Measurements from ENCODE around the gene YIPF2.

Gene YIPF2

DNA sequence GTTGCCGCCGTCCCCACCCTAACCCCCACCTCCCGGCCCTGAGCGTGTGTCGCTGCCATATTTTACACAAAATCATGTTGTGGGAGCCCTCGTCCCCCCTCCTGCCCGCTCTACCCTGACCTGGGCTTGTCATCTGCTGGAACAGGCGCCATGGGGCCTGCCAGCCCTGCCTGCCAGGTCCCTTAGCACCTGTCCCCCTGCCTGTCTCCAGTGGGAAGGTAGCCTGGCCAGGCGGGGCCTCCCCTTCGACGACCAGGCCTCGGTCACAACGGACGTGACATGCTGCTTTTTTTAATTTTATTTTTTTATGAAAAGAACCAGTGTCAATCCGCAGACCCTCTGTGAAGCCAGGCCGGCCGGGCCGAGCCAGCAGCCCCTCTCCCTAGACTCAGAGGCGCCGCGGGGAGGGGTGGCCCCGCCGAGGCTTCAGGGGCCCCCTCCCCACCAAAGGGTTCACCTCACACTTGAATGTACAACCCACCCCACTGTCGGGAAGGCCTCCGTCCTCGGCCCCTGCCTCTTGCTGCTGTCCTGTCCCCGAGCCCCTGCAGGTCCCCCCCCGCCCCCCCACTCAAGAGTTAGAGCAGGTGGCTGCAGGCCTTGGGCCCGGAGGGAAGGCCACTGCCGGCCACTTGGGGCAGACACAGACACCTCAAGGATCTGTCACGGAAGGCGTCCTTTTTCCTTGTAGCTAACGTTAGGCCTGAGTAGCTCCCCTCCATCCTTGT is 6.4 kb downstream of the YIPF2 start:
- Mint-ChIP-seq H3K4me1 (ENCODE audit: low read depth) (peaks cover under 1% of the 10 kb centered on the region), H3K27me3 (no peaks in the 10 kb centered on the region), H3K27ac (peak overlapping the region; percentile 16), H3K4me3 (no peak overlapping the region), H3K36me3 (ENCODE audit: low read depth) (peaks cover 10% of the 10 kb centered on the region), H3K9me3 (no peaks in the 10 kb centered on the region)

- H3K9me3 Mint-ChIP-seq = no peaks in the 10 kb centered on the region
- H3K27ac Mint-ChIP-seq = no peak overlapping the region
- H3K4me3 Mint-ChIP-seq = no peak overlapping the region
- H3K4me1 Mint-ChIP-seq (ENCODE audit: low read depth) = no peaks in the 10 kb centered on the region
- peaks cover 10% of the 10 kb centered on the region for H3K36me3 Mint-ChIP-seq (ENCODE audit: low read depth)
- no peaks in the 10 kb centered on the region for H3K27me3 Mint-ChIP-seq
Observed at GRCh38 chr19:10921199-10921909, 7.1 kb downstream of the YIPF2 start.

DNA sequence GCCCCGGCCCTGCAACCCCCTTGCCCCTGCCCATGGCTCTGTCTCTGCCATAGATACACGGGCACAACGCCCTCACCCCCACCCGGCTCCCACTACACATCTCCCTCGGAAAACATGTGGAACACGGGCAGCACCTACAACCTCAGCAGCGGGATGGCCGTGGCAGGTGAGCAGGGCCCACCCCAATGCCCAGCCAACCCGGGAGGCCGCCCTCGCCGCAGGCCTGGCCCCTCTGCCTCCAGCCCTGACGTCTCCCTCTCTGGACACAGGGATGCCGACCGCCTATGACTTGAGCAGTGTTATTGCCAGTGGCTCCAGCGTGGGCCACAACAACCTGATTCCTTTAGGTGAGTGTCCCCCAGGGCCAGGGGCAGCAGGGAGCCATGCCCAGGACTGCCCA is 7.7 kb downstream of the YIPF2 start:
- no peaks in the 10 kb centered on the region for H3K4me1 Mint-ChIP-seq (ENCODE audit: low read depth)
- H3K9me3 Mint-ChIP-seq = no peaks in the 10 kb centered on the region
- H3K27me3 Mint-ChIP-seq = no peaks in the 10 kb centered on the region
- peaks cover 10% of the 10 kb centered on the region for H3K36me3 Mint-ChIP-seq (ENCODE audit: low read depth)
- H3K4me3 Mint-ChIP-seq = no peak overlapping the region
- no peak overlapping the region for H3K27ac Mint-ChIP-seq

- H3K4me1 Mint-ChIP-seq (ENCODE audit: low read depth) = no peaks in the 10 kb centered on the region
- H3K27ac Mint-ChIP-seq = no peak overlapping the region
- peaks cover 10% of the 10 kb centered on the region for H3K36me3 Mint-ChIP-seq (ENCODE audit: low read depth)
- no peaks in the 10 kb centered on the region for H3K9me3 Mint-ChIP-seq
- no peaks in the 10 kb centered on the region for H3K27me3 Mint-ChIP-seq
- no peak overlapping the region for H3K4me3 Mint-ChIP-seq
Observed at GRCh38 chr19:10920288-10920655, 8.2 kb downstream of the YIPF2 start.

DNA sequence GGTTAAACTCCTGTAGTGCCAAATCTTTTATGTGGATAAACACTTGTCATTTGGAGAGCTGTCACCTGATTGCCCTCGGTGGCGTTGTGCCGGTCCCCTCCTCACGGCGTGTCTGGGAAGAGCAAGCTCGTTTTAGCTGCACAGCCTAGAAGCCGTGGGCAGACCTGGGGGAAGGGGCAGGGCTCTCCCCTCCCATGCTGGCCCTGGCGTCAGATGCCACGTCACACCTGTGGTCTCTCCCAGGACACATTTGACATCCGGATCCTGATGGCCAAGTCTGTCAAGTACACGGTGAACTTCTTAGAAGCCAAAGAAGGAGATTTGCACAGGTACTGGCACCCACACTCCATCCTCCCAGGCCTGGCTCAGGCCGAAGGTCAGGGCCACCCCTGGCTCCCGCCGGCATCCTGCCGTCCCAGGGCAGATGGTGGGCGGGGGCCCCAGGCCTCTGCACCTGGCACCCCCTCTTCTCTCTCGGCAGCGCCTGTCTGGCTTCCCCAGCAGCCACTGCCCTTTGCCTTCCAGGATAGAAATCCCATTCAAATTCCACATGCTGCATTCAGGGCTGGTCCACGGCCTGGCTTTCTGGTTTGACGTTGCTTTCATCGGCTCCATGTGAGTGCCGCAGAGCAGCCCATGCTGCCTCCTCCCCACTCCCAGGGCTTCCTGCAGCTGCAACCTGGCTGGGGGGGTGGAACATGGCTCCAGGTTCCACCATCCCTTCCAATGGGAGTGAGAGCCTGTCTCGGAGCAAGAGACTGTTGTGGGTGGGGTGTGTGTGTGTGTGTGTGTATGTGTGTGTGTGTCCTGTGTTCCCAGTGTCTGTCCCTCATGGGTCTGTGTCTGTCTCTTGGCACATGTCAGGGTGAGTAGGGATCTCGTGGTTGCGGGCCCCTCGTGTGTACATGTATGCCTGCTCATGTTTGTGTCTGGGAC is 8.8 kb downstream of the YIPF2 start:
- peaks cover 10% of the 10 kb centered on the region for H3K36me3 Mint-ChIP-seq (ENCODE audit: low read depth)
- H3K27ac Mint-ChIP-seq = no peak overlapping the region
- H3K4me3 Mint-ChIP-seq = no peak overlapping the region
- no peaks in the 10 kb centered on the region for H3K4me1 Mint-ChIP-seq (ENCODE audit: low read depth)
- H3K27me3 Mint-ChIP-seq = no peaks in the 10 kb centered on the region
- no peaks in the 10 kb centered on the region for H3K9me3 Mint-ChIP-seq

DNA sequence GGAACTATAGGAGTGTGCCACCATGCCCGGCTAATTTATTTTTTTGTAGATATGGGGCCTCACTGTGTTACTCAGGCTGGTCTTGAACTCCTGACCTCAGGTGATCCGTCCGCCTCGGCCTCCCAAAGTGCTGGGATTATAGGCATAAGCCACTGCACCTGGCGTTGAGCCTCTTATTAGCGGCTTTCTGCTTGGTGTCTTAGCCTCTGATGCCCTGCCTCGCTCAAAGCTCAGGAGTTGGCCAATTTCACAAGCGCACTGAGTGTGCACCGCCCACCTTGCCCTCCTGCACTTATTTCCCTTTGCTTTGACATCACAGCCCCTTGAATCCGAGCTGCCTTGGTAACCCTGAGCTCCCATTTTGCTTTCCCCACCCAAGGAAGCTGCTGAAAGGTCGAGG is 10.1 kb downstream of the YIPF2 start:
- H3K27me3 Mint-ChIP-seq = no peaks in the 10 kb centered on the region
- no peaks in the 10 kb centered on the region for H3K9me3 Mint-ChIP-seq
- H3K27ac Mint-ChIP-seq = peak overlapping the region; percentile 16
- peaks cover 10% of the 10 kb centered on the region for H3K36me3 Mint-ChIP-seq (ENCODE audit: low read depth)
- no peak overlapping the region for H3K4me3 Mint-ChIP-seq
- no peaks in the 10 kb centered on the region for H3K4me1 Mint-ChIP-seq (ENCODE audit: low read depth)

DNA sequence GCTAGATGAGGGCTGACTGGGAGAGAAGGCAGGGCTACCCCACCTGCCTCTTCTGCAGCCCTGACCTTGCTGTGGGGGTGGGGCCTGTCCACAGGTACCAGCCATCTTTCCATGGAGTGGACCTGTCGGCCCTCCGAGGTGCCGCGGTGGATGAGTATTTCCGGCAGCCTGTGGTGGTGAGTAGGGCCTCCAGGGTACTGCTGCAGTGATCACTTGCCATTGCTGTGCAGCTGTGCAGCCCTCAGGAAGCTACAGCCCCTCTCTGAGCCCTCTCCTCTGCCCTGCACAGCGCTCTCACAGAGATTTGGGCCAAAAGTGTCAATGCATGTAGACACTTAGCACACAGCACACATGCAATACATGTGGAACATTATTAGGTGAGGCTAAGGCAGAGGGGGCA is 11.8 kb downstream of the YIPF2 start:
- no peaks in the 10 kb centered on the region for H3K27me3 Mint-ChIP-seq
- H3K9me3 Mint-ChIP-seq = no peaks in the 10 kb centered on the region
- no peak overlapping the region for H3K27ac Mint-ChIP-seq
- no peaks in the 10 kb centered on the region for H3K4me1 Mint-ChIP-seq (ENCODE audit: low read depth)
- H3K4me3 Mint-ChIP-seq = no peak overlapping the region
- H3K36me3 Mint-ChIP-seq (ENCODE audit: low read depth) = peaks cover 14% of the 10 kb centered on the region

DNA sequence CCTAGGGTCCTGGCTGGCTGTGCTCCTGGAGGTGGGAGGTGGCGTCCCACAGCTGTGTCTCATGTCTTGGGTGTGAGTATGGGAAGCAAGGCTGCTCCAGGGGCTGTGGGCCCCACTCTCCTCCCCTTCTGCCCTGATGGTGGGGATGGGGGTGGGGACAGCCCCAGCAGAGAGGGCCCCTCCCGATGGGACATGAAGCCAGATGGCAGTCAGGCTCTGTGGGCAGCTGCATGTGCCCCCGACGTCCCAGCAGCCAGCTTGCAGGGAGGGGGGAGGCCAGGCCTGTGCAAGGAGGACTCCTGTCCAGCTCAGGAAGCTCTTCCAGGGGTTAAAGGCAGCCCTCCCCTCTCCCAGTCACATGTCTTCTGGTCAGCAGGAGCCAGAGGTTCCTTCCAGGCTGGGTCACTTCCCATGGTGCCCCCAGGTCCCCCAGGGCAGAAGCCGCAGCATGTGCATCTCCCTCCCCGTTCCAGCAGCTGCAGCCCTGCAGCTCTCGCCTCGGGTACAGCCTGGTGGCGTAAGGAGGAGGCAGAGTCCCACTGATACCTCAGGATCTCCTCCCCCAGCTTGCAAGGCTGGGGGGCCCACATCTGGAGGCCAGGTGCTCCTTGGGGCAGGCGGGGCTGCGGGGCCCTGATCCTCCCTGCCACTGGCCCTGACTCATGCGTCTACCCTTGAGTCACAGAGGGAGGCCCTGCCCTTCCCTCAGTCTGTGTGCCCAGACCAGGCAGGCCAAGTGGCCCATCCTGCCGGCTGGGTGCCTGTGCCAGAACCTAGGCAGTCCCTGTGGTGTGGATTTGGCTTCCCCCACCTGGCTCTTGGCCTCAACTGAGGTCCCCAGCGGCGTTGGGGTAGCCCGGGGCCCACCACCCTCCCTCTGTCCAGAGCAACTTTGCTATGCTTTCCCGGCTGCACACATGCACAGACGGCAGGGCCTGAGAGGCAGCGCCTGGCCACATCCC is 13.0 kb downstream of the YIPF2 start:
- no peaks in the 10 kb centered on the region for H3K27me3 Mint-ChIP-seq
- H3K36me3 Mint-ChIP-seq (ENCODE audit: low read depth) = peaks cover 9% of the 10 kb centered on the region
- no peak overlapping the region for H3K4me3 Mint-ChIP-seq
- no peaks in the 10 kb centered on the region for H3K4me1 Mint-ChIP-seq (ENCODE audit: low read depth)
- no peaks in the 10 kb centered on the region for H3K9me3 Mint-ChIP-seq
- H3K27ac Mint-ChIP-seq = no peak overlapping the region

DNA sequence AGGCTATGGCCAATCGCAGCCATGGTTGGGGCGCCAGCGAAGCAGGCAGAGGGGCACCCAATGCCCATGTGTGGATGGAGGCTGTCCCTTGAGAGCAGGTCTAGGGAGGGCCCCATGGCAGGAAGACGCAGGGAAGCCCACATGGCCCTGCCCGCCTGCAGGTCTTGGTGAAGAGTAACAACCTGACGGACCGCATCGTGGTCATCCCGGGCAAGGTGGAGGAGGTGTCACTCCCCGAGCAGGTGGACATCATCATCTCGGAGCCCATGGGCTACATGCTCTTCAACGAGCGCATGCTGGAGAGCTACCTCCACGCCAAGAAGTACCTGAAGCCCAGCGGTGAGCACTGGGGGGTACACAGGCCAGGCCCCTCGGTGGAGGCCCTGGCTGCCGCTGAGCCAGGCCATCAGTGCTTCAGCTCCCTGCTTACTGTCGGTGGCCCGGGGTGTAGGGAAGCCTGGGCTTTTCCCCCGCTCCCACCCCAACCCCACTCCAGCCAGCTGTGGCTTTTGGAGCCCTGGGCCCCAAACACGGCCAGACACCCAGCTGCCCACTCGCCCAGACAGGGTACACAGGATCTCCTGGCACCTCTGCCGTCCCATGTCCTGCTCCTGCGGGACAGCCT is 14.6 kb downstream of the YIPF2 start:
- Mint-ChIP-seq H3K9me3 (no peaks in the 10 kb centered on the region), H3K36me3 (ENCODE audit: low read depth) (peaks cover 13% of the 10 kb centered on the region), H3K27ac (no peak overlapping the region), H3K27me3 (no peaks in the 10 kb centered on the region), H3K4me3 (no peak overlapping the region), H3K4me1 (ENCODE audit: low read depth) (no peaks in the 10 kb centered on the region)

GRCh38 chr19:10912619-10913018 is 15.8 kb downstream of the YIPF2 start:
- Mint-ChIP-seq H3K27me3 (no peaks in the 10 kb centered on the region), H3K27ac (no peak overlapping the region), H3K9me3 (no peaks in the 10 kb centered on the region), H3K36me3 (ENCODE audit: low read depth) (peaks cover 20% of the 10 kb centered on the region), H3K4me1 (ENCODE audit: low read depth) (no peaks in the 10 kb centered on the region), H3K4me3 (no peak overlapping the region)

GRCh38 chr19:10911579-10912363 is 16.7 kb downstream of the YIPF2 start:
- H3K27ac Mint-ChIP-seq = no peak overlapping the region
- H3K9me3 Mint-ChIP-seq = no peaks in the 10 kb centered on the region
- H3K4me1 Mint-ChIP-seq (ENCODE audit: low read depth) = no peaks in the 10 kb centered on the region
- no peak overlapping the region for H3K4me3 Mint-ChIP-seq
- H3K36me3 Mint-ChIP-seq (ENCODE audit: low read depth) = peaks cover 17% of the 10 kb centered on the region
- H3K27me3 Mint-ChIP-seq = no peaks in the 10 kb centered on the region

DNA sequence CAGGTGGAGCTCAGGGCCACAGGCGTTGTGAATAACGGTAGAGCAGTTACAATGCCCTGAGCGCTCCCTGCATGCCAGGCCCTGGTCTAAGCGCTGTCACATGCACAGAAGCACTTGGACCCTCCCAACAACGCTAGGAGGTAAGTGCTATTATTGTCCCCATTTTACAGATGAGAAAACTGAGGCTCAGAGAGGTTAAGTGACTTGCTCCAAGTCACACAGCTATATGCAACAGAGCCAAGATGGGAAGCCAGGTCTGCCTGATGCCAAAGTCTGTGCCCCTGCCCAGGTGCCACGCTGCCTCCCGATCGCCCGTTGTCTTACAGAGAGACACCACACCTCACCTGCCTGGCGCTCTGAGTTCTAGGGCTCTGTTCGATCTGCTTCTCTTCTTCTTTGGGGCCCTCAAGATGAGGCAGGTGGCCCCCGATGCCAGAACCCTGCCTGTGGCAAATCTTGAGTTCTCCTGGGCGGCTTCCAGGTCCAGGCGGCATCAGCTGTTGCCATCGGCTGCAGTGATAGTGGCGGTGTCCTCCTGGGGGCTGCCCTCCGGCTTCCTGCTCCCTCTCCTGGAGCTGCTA is 20.0 kb downstream of the YIPF2 start:
- no peak overlapping the region for H3K4me3 Mint-ChIP-seq

DNA sequence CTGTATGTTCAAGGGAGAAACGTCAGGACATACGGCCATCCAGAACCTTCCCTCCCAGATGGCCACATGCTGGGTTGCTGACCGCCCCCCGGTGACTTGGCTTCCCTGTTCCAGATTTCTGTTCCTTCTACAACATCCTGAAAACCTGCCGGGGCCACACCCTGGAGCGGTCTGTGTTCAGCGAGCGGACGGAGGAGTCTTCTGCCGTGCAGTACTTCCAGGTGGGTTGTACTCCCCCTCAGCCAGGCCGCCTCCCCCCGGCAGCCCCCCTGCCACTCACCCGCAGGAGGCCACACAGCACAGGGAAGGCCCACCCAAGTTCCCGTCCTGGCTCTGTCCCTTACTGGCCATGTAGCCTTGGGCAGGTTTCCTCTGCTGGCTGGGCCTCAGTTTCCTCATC is 20.5 kb downstream of the YIPF2 start:
- no peak overlapping the region for H3K27ac Mint-ChIP-seq
- H3K4me1 Mint-ChIP-seq (ENCODE audit: low read depth) = no peaks in the 10 kb centered on the region
- H3K4me3 Mint-ChIP-seq = no peak overlapping the region
- no peaks in the 10 kb centered on the region for H3K27me3 Mint-ChIP-seq
- H3K36me3 Mint-ChIP-seq (ENCODE audit: low read depth) = peaks cover 20% of the 10 kb centered on the region
- H3K9me3 Mint-ChIP-seq = no peaks in the 10 kb centered on the region

More for the DNA sequence above, 20.0 kb downstream of the YIPF2 start:
- Mint-ChIP-seq H3K36me3 (ENCODE audit: low read depth) (peaks cover 17% of the 10 kb centered on the region), H3K27me3 (no peaks in the 10 kb centered on the region), H3K4me1 (ENCODE audit: low read depth) (no peaks in the 10 kb centered on the region), H3K27ac (no peak overlapping the region), H3K9me3 (no peaks in the 10 kb centered on the region)
